ENCODE data around the gene NCKAP5. TPM values are rescaled to one million over a fixed set of nuclear protein-coding genes. Genes with fewer than 3 reads are reported as not detected.

NCKAP5 gene
- total RNA-seq (1 to 10 TPM in 6 of 7 donors, under 1 TPM in 1; 0.80 to 2.7 (median 2.2) TPM), polyA plus RNA-seq (1 to 10 TPM; 1.3 to 2.3 TPM)
- long read RNA-seq, donor 1, partial matches to known transcripts, result 0 of 6 reads
- long read RNA-seq, donor 1, other reads (novel, unspliced or antisense), result 6 of 6 reads
- long read RNA-seq, donor 2, result 0 reads
- long read RNA-seq, donor 3, result 0 reads

DNA sequence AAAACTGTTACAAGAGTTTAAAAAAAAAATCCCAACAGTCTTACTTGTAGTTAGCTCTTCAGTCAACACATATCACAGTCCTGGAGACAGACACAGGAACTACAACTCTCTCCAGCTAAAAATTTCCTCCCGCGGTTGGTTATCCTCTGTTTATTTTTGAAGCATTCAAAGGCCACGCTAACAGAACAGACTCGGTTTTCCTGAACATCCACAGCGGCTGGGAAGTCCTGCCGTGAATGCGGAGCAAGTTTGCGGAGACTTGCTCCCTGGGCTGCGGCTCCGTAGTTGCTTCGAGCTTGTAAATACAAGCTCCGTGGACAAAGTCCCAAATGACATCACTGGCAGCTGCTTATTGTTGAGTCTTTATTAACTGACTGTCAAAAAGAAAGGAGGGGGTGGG is at the start of gene NCKAP5:
NCKAP5 (minus strand) TSS at position 292 of the 400 bp plus-strand sequence. CDS start 50,937 bp downstream, outside the sequence.
- WGBS, 3 donors, result 1 to 2% (median 2%) methylated on average over 12 of the region's 12 CpGs
- peak in 1 of 5 donors; percentile 21 for DNase-seq
- H3K27me3 ChIP-seq, result no peaks in the 10 kb centered on the region
- no peak within 1 kb of the TSS for H3K4me3 ChIP-seq
- H3K27ac ChIP-seq, result no peak within 1 kb of the TSS
- no peaks in the 10 kb centered on the region for H3K36me3 ChIP-seq
- peaks cover 4% of the 10 kb centered on the region for H3K4me1 ChIP-seq (ENCODE audit: insufficient read depth)
- no peaks in the 10 kb centered on the region for H3K9me3 ChIP-seq
- TF ChIP-seq EP300 (IDR thresholded peaks at IDR 0.05) (no peak), POLR2A (IDR thresholded peaks at IDR 0.05) (no peak)
- TF ChIP-seq, protein P1, sequence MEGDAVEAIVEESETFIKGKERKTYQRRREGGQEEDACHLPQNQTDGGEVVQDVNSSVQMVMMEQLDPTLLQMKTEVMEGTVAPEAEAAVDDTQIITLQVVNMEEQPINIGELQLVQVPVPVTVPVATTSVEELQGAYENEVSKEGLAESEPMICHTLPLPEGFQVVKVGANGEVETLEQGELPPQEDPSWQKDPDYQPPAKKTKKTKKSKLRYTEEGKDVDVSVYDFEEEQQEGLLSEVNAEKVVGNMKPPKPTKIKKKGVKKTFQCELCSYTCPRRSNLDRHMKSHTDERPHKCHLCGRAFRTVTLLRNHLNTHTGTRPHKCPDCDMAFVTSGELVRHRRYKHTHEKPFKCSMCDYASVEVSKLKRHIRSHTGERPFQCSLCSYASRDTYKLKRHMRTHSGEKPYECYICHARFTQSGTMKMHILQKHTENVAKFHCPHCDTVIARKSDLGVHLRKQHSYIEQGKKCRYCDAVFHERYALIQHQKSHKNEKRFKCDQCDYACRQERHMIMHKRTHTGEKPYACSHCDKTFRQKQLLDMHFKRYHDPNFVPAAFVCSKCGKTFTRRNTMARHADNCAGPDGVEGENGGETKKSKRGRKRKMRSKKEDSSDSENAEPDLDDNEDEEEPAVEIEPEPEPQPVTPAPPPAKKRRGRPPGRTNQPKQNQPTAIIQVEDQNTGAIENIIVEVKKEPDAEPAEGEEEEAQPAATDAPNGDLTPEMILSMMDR (IDR thresholded peaks at IDR 0.05), result no peak
- intact Hi-C loops (cut with DNase I), result no loop called here

DNA sequence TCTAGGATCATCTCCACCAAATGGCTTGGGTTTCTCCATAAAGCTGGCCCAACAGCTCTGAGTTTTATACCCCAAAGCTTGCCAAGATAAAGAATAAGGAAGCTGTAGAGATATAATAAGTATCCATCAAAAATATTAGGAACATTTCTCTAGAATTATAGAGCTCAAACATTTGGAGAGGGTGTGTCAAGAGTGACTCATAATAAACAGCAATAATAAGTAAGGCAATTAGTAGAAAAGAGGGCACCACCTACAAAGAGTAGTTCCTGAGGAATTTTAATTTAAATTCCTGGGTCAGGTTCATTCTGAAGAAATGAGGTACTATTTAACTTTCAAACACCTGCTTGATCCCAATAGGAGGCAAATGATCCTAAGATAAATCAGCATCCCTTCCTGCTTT is 41.4 kb upstream of the NCKAP5 start:
- TF ChIP-seq, protein P1 (IDR thresholded peaks at IDR 0.05), result no peak
- no peak for TF ChIP-seq POLR2A (IDR thresholded peaks at IDR 0.05)
- TF ChIP-seq EP300 (IDR thresholded peaks at IDR 0.05), result no peak
- Histone ChIP-seq H3K27ac (no peak overlapping the region), H3K36me3 (no peaks in the 10 kb centered on the region), H3K4me3 (no peak overlapping the region), H3K4me1 (ENCODE audit: insufficient read depth) (no peaks in the 10 kb centered on the region), H3K9me3 (no peaks in the 10 kb centered on the region), H3K27me3 (no peaks in the 10 kb centered on the region)
- no peak for DNase-seq
- intact Hi-C loops (cut with DNase I), result no loop called here

DNA sequence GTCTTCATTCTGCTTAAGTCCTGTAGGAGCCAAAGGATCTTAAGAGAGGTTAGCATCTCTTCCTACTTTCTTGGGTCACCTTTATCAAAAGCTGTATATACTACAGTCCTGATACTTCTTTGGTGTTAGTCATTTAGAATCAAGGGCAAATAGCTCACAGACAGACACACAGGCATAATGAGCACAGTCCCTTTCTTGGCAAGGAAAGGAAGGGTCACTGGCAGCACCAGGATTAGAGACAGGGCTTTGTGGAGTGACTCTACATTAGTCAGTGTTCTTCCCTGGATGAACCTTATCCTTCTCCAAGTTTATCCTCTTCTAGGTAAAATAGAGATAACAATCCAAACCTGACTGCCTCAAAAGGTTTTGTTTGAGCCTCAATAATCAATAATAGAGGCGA is 40.0 kb upstream of the NCKAP5 start:
- Histone ChIP-seq H3K4me1 (ENCODE audit: insufficient read depth) (no peaks in the 10 kb centered on the region), H3K9me3 (no peaks in the 10 kb centered on the region), H3K4me3 (no peak overlapping the region), H3K27ac (no peak overlapping the region), H3K27me3 (no peaks in the 10 kb centered on the region), H3K36me3 (no peaks in the 10 kb centered on the region)
- TF ChIP-seq POLR2A (IDR thresholded peaks at IDR 0.05), result no peak
- TF ChIP-seq EP300 (IDR thresholded peaks at IDR 0.05), result no peak
- TF ChIP-seq, protein P1 (IDR thresholded peaks at IDR 0.05), result no peak
- intact Hi-C loops (cut with DNase I), result no loop called here
- no peak for DNase-seq
- WGBS, 3 donors, result 89 to 97% (median 97%) methylated on average over 1 of the region's 1 CpG

DNA sequence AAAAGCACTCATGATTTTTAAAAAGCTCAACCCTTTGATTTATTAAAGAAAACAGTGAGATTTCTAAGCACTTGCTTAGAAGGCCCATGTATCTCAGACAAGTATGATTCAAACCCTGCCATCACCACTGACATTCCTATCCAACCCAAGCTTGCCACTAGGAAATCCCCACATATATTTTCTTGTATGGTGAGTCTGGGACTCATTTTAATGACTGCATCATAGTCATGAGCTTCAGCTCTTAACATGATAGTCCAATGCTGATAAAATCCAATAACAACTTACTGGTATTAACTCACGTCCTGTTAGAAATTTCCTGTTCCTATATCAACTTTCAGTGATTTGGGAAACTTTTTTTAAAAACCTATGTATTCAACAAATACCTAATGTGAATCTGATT is 39.4 kb upstream of the NCKAP5 start:
- Histone ChIP-seq H3K27me3 (no peaks in the 10 kb centered on the region), H3K27ac (no peak overlapping the region), H3K4me1 (ENCODE audit: insufficient read depth) (no peaks in the 10 kb centered on the region), H3K36me3 (no peaks in the 10 kb centered on the region), H3K9me3 (no peaks in the 10 kb centered on the region), H3K4me3 (no peak overlapping the region)
- no peak for DNase-seq
- TF ChIP-seq POLR2A (IDR thresholded peaks at IDR 0.05) (no peak), EP300 (IDR thresholded peaks at IDR 0.05) (no peak)
- TF ChIP-seq, protein P1 (IDR thresholded peaks at IDR 0.05), result no peak
- WGBS, 3 donors, result 67 to 78% (median 69%) methylated on average over 1 of the region's 1 CpG
- intact Hi-C loops (cut with DNase I), result no loop called here

All from ovary (tissue), 10 donors.